Endothelial cell of umbilical vein (primary cell): ENCODE data around the gene NFATC1. TPM values are rescaled to one million over a fixed set of nuclear protein-coding genes. Genes with fewer than 3 reads are reported as not detected.

Source experiments
- BruUV-seq: library from RNA; stranded (reverse); fragments of 400-500 nt; replicated peaks from 2 replicates; lab custom pipeline; 2021; lab: Mats Ljungman, UMichigan
- CTCF ChIA-PET: fragments of 300-600, 350-600 bp; sonication (Branson Sonifier 250); formaldehyde crosslinking; loops from one replicate; lab custom pipeline; 2021; ENCODE audit warnings: antibody characterized with exemption, inconsistent platforms; lab: Charles Lee
- POLR2A ChIA-PET: fragments of 300-600, 350-600 bp; sonication (Branson Sonifier 250); formaldehyde crosslinking; loops from one replicate; lab custom pipeline; 2021; ENCODE audit warnings: antibody characterized with exemption, inconsistent platforms; lab: Charles Lee
- DNase-seq: peaks from one replicate; pipeline ENCODE4 v3.0.0-alpha.2; 2011; ENCODE audit warnings: low read depth, low spot score
- FAIRE-seq: peaks from 2 replicates; lab custom pipeline; 2011; peaks lifted over from hg19 to GRCh38; lab: Jason Lieb, UNC
- H2AFZ ChIP-seq: 2 replicates; pipeline ENCODE4 v1.6.0; 2012; ENCODE audit warnings: low read depth, low read length, control low read depth, inconsistent platforms
- H3K27ac ChIP-seq: 2 replicates; pipeline ENCODE4 v1.5.1; 2011; ENCODE audit warnings: low read depth, mild to moderate bottlenecking, control low read depth, low read length, moderate library complexity; ENCODE audit not compliant: insufficient read depth
- H3K27me3 ChIP-seq, 2 experiments: 2 replicates each; pipeline versions ENCODE4 v1.6.0 to v1.6.1; 2011; ENCODE audit warnings: low read length in 2 of 2, mixed read lengths in 1 of 2; ENCODE audit not compliant: control insufficient read depth in 2 of 2, insufficient read depth in 2 of 2
- H3K36me3 ChIP-seq, 2 experiments: 2 replicates in 1 of 2; 3 replicates in 1 of 2; pipeline ENCODE4 v1.5.1; 2011; ENCODE audit warnings: low read length in 2 of 2, mild to moderate bottlenecking in 1 of 2, moderate library complexity in 1 of 2; ENCODE audit not compliant: control insufficient read depth in 2 of 2, insufficient read depth in 2 of 2; ENCODE audit errors: extremely low read depth in 1 of 2
- H3K4me1 ChIP-seq: 3 replicates; pipeline ENCODE4 v1.5.1; 2011; ENCODE audit warnings: mild to moderate bottlenecking, low read length; ENCODE audit not compliant: control insufficient read depth, insufficient read depth; ENCODE audit errors: extremely low read depth
- H3K4me2 ChIP-seq: 2 replicates; pipeline ENCODE4 v1.6.1; 2011; ENCODE audit warnings: low read length, control low read depth, mixed read lengths; ENCODE audit not compliant: insufficient read depth
- H3K4me3 ChIP-seq, 3 experiments: fragments of 200-600 bp in 1 of 3; sonication (generic), shearing (Covaris generic) in 1 of 3; replicated peaks in 1 of 3; 2 replicates each; pipeline ENCODE4 v1.5.1; 2011 to 2016; ENCODE audit warnings: control low read depth in 3 of 3, low read length in 3 of 3, mild to moderate bottlenecking in 2 of 3, inconsistent platforms in 1 of 3, low read depth in 1 of 3, moderate library complexity in 1 of 3; ENCODE audit not compliant: insufficient read depth in 1 of 3
- H3K79me2 ChIP-seq: 2 replicates; pipeline ENCODE4 v1.6.0; 2012; ENCODE audit warnings: low read length, inconsistent platforms; ENCODE audit not compliant: control insufficient read depth, insufficient read depth
- H3K9ac ChIP-seq: replicated peaks from 2 replicates; pipeline ENCODE3; 2011; ENCODE audit warnings: low read length, control low read depth; ENCODE audit not compliant: insufficient read depth; ENCODE audit errors: extremely low read depth
- H3K9me1 ChIP-seq: replicated peaks from 3 replicates; pipeline ENCODE4 v1.6.0; 2011; ENCODE audit warnings: mild to moderate bottlenecking, low read length; ENCODE audit not compliant: control insufficient read depth, insufficient read depth; ENCODE audit errors: extremely low read depth
- H3K9me3 ChIP-seq: replicated peaks from 2 replicates; pipeline ENCODE4 v1.5.1; 2012; ENCODE audit warnings: low read length, inconsistent platforms; ENCODE audit not compliant: control insufficient read depth, insufficient read depth
- H4K20me1 ChIP-seq: replicated peaks from 2 replicates; pipeline ENCODE3; 2011; ENCODE audit warnings: mild to moderate bottlenecking, low read length; ENCODE audit not compliant: control insufficient read depth, insufficient read depth; ENCODE audit errors: extremely low read depth
- CTCF ChIP-seq, 2 donors: IDR thresholded peaks; 1 replicate in 1 of 2; 2 replicates in 1 of 2; pipeline ENCODE4 v1.5.1; 2011; ENCODE audit warnings: low read length in 2 of 2, mild to moderate bottlenecking in 2 of 2, moderate library complexity in 2 of 2, control low read depth in 1 of 2, inconsistent platforms in 1 of 2, low read depth in 1 of 2; ENCODE audit not compliant: insufficient read depth in 1 of 2; ENCODE audit errors: extremely low read depth in 1 of 2
- EZH2 ChIP-seq: IDR thresholded peaks from 2 replicates; pipeline ENCODE4 v1.6.1; 2012; ENCODE audit warnings: borderline replicate concordance, low read depth, mild to moderate bottlenecking, moderate library complexity, low read length, inconsistent platforms; ENCODE audit not compliant: severe bottlenecking
- FOS ChIP-seq: IDR thresholded peaks from 2 replicates; pipeline ENCODE4 v1.6.1; 2011; ENCODE audit warnings: mild to moderate bottlenecking, low read length, moderate library complexity, borderline replicate concordance; ENCODE audit not compliant: insufficient read depth
- JUN ChIP-seq: IDR thresholded peaks from 2 replicates; pipeline ENCODE4 v1.6.1; 2011; ENCODE audit warnings: borderline replicate concordance, low read depth; ENCODE audit not compliant: insufficient read length, insufficient read depth
- MAX ChIP-seq: IDR thresholded peaks from 2 replicates; pipeline ENCODE4 v1.6.1; 2011; ENCODE audit not compliant: insufficient read depth, insufficient read length
- MYC ChIP-seq: IDR thresholded peaks from one replicate; pipeline ENCODE4 v1.6.1; 2011; ENCODE audit warnings: mild to moderate bottlenecking, low read depth, low read length
- POLR2A ChIP-seq: IDR thresholded peaks from 2 replicates; pipeline ENCODE4 v1.6.1; 2012; ENCODE audit warnings: low read depth, mild to moderate bottlenecking, control low read depth, low read length
- POLR2AphosphoS5 ChIP-seq: IDR thresholded peaks from 2 replicates; pipeline ENCODE4 v1.6.1; 2012; ENCODE audit warnings: low read depth, mild to moderate bottlenecking, control low read depth, low read length, moderate library complexity; ENCODE audit not compliant: insufficient read depth
- dilution Hi-C: fragments of 300-500 bp; cut with MboI; formaldehyde crosslinking; loops from one replicate; pipeline ENCODE4 v1.15.0; 2019; ENCODE audit warnings: low sequenced_read_pairs; ENCODE audit not compliant: extremely low pct_ligation_motif_present
- intact Hi-C: fragments of 100-400 bp; cut with micrococcal nuclease; formaldehyde crosslinking; loops from one replicate; pipeline ENCODE4 v1.10.0; 2022
- polyA plus RNA-seq, 4 experiments: library from polyadenylated mRNA; depleted of rRNA in 3 of 4; stranded (reverse) in 3 of 4; unstranded in 1 of 4; fragments of >200 nt; gene quantifications; 2 replicates each; pipeline versions ENCODE4 v1.2.1 to v1.2.3, GENCODE V29; 2011 to 2012; ENCODE audit warnings: missing spikeins in 1 of 4
- total RNA-seq: library from RNA; stranded (reverse); gene quantifications from 2 replicates; pipeline ENCODE4 v1.2.3, GENCODE V29; 2021

The NFATC1 gene
- total and polyA plus RNA-seq, 2 donors (not counting 3 experiments of a cell fraction or from before 2014, with no cell fraction given): 11.1 to 30.0 TPM

- BruUV-seq: no TSS peak
- peaks cover 2% of the 10 kb centered on the region in 2 experiments for H3K36me3 ChIP-seq
- no peak for TF ChIP-seq JUN
- TF ChIP-seq MAX: peak; percentile 51
- TF ChIP-seq POLR2AphosphoS5: peak; percentile 82
- TF ChIP-seq MYC: peak; percentile 45
- no peak for TF ChIP-seq EZH2
- TF ChIP-seq CTCF (IDR thresholded peaks at IDR 0.05; ENCODE audit: extremely low read depth in 1 of 2, insufficient read depth in 1 of 2, low read depth in 1 of 2, low read length in 2 of 2): no peak
- no peak for TF ChIP-seq FOS
- peak; percentile 70 for TF ChIP-seq POLR2A
- H2AFZ ChIP-seq: peak overlapping the region; percentile 46
- peak overlapping the region; percentile 97 for H3K27ac ChIP-seq
- FAIRE-seq (peak; percentile 99), DNase-seq (peak; percentile 94)
- H4K20me1 ChIP-seq: no peaks in the 10 kb centered on the region
- no peaks in the 10 kb centered on the region for H3K27me3 ChIP-seq
- no peaks in the 10 kb centered on the region for H3K79me2 ChIP-seq
- H3K9ac ChIP-seq: peak overlapping the region; percentile 79
- peaks cover 19% of the 10 kb centered on the region for H3K4me1 ChIP-seq
- ChIA-PET POLR2A (interaction anchor here (1.1 to 1.2 kb wide), 2 partner anchors 22 to 88 kb away, joined by 3 to 10 read pairs; no protein-coding TSS in a partner anchor), CTCF (interaction anchor here (0.9 to 1.7 kb wide), 7 partner anchors 21 to 89 kb away, joined by 3 to 7 read pairs (median 4); partner anchors contain the start of gene NFATC1)
- intact Hi-C loops: loop anchor here (1.0 to 2.0 kb wide), 5 partner anchors 22 to 89 kb away; no protein-coding TSS in a partner anchor
- dilution Hi-C loops: no loop called here
- no peak overlapping the region for H3K4me3 ChIP-seq
- H3K4me2 ChIP-seq: peak overlapping the region; percentile 56
- no peaks in the 10 kb centered on the region for H3K9me3 ChIP-seq
- H3K9me1 ChIP-seq: no peaks in the 10 kb centered on the region
Measured at GRCh38 chr18:79484661-79485621, 89.2 kb downstream of the NFATC1 start.
